HCT116 (cell line): Measurements from ENCODE around the gene NR2F2. TPM values are rescaled to one million over a fixed set of nuclear protein-coding genes. Genes with fewer than 3 reads are reported as not detected.

Source experiments
- ATAC-seq: fragments of 200-7000 bp; cut with Tn5 transposase; 2 replicates; pipeline ENCODE4 v1.9.1; 2020; ENCODE audit warnings: mild to moderate bottlenecking, moderate library complexity
- BruUV-seq: library from RNA; stranded (reverse); fragments of 400-500 nt; replicated peaks from 2 replicates; lab custom pipeline; 2021; lab: Mats Ljungman, UMichigan
- CTCF ChIA-PET: fragments of 300-600 bp; sonication (Branson Sonifier 250); formaldehyde crosslinking; loops from one replicate; lab custom pipeline; 2021; ENCODE audit warnings: antibody characterized with exemption; lab: Charles Lee
- POLR2A ChIA-PET: fragments of 300-600, 350-600 bp; sonication (Branson Sonifier 250); formaldehyde crosslinking; loops from one replicate; lab custom pipeline; 2021; ENCODE audit warnings: antibody characterized with exemption; lab: Charles Lee
- RAD21 ChIA-PET, 2 experiments: fragments of 300-600 bp; sonication (Branson Sonifier 250); formaldehyde crosslinking; loops; one replicate each; lab custom pipeline; 2023; ENCODE audit warnings: low total read pairs in 2 of 2; ENCODE audit not compliant: uncharacterized antibody in 2 of 2, unreplicated experiment in 2 of 2, low non-redundant PET in 1 of 2; lab: Charles Lee
- DNase-seq: peaks from one replicate; pipeline ENCODE4 v3.0.0-alpha.2; 2010; ENCODE audit warnings: low read depth, low spot score
- H2AFZ ChIP-seq: fragments of 200-600 bp; shearing (Covaris generic), sonication (generic); 2 replicates; pipeline ENCODE4 v1.6.1; 2017; ENCODE audit warnings: low read depth, mixed run types, mixed read lengths, antibody characterized with exemption, low read length; ENCODE audit not compliant: poor library complexity, severe bottlenecking
- H3K27ac ChIP-seq: 2 replicates; pipeline ENCODE4 v1.5.1; 2012; ENCODE audit warnings: low read depth, low read length
- H3K27me3 ChIP-seq: fragments of 200-600 bp; sonication (generic); 2 replicates; pipeline ENCODE4 v1.6.1; 2016; ENCODE audit warnings: mixed run types, low read length, mixed read lengths; ENCODE audit not compliant: insufficient read depth
- H3K36me3 ChIP-seq, 2 experiments: fragments of 200-500 bp in 1 of 2; fragments of 200-600 bp in 1 of 2; sonication (Bioruptor generic) in 1 of 2; sonication (generic) in 1 of 2; 2 replicates each; pipeline versions ENCODE4 v1.5.1 to v1.6.1; 2014 to 2016; ENCODE audit warnings: low read length in 2 of 2, inconsistent platforms in 1 of 2, mixed read lengths in 1 of 2, mixed run types in 1 of 2; ENCODE audit not compliant: insufficient read depth in 2 of 2, control insufficient read depth in 1 of 2
- H3K4me1 ChIP-seq, 2 experiments: fragments of 200-600 bp in 1 of 2; sonication (generic) in 1 of 2; 2 replicates each; pipeline versions ENCODE4 v1.5.1 to v1.6.1; 2012 to 2017; ENCODE audit warnings: low read length in 2 of 2, inconsistent platforms in 1 of 2, mild to moderate bottlenecking in 1 of 2, mixed read lengths in 1 of 2, mixed run types in 1 of 2, moderate library complexity in 1 of 2; ENCODE audit not compliant: insufficient read depth in 2 of 2, control insufficient read depth in 1 of 2
- H3K4me2 ChIP-seq: fragments of 200-600 bp; sonication (generic); 2 replicates; pipeline ENCODE4 v1.6.1; 2017; ENCODE audit warnings: mixed run types, low read length, mixed read lengths
- H3K4me3 ChIP-seq, 2 experiments: fragments of 200-600 bp in 1 of 2; sonication (generic) in 1 of 2; replicated peaks in 1 of 2; 2 replicates each; pipeline ENCODE4 v1.5.1; 2011 to 2016; ENCODE audit warnings: low read length in 2 of 2, control low read depth in 1 of 2, low read depth in 1 of 2, mild to moderate bottlenecking in 1 of 2, mixed read lengths in 1 of 2, mixed run types in 1 of 2
- H3K79me2 ChIP-seq: fragments of 200-600 bp; sonication (generic); 2 replicates; pipeline ENCODE4 v1.6.1; 2017; ENCODE audit warnings: mild to moderate bottlenecking, mixed run types, low read length, moderate library complexity, mixed read lengths; ENCODE audit not compliant: insufficient read depth
- H3K9ac ChIP-seq: fragments of 200-600 bp; sonication (generic); 2 replicates; pipeline ENCODE4 v1.6.1; 2016; ENCODE audit warnings: low read length, mixed read lengths
- H3K9me2 ChIP-seq: fragments of 200-600 bp; sonication (generic), shearing (Covaris generic); 2 replicates; pipeline ENCODE4 v1.6.1; 2017; ENCODE audit warnings: mixed run types, mild to moderate bottlenecking, moderate library complexity; ENCODE audit not compliant: insufficient read depth
- H3K9me3 ChIP-seq, 2 experiments: fragments of 200-500 bp in 1 of 2; fragments of 200-600 bp in 1 of 2; sonication (Bioruptor generic) in 1 of 2; sonication (generic) in 1 of 2; 2 replicates each; pipeline ENCODE4 v1.6.1; 2014 to 2017; ENCODE audit warnings: low read length in 2 of 2, mixed read lengths in 2 of 2, inconsistent platforms in 1 of 2, low read depth in 1 of 2, mild to moderate bottlenecking in 1 of 2, mixed run types in 1 of 2, moderate library complexity in 1 of 2; ENCODE audit not compliant: control insufficient read depth in 1 of 2, insufficient read depth in 1 of 2
- H4K20me1 ChIP-seq: fragments of 200-600 bp; sonication (generic), shearing (Covaris generic); 2 replicates; pipeline ENCODE4 v1.6.1; 2017; ENCODE audit warnings: mixed run types, mild to moderate bottlenecking, moderate library complexity; ENCODE audit not compliant: insufficient read depth
- CBX3 ChIP-seq: IDR thresholded peaks from 2 replicates; pipeline ENCODE4 v1.6.1; 2012; ENCODE audit warnings: low read depth
- CEBPB ChIP-seq: IDR thresholded peaks from 2 replicates; pipeline ENCODE4 v1.6.1; 2012; ENCODE audit warnings: low read depth
- CTCF ChIP-seq, 3 experiments: fragments of 200-600 bp in 1 of 3; sonication (generic) in 1 of 3; IDR thresholded peaks in 2 of 3; conservative IDR thresholded peaks in 1 of 3; 2 replicates each; pipeline ENCODE4 v1.5.1; 2012 to 2017; ENCODE audit warnings: low read depth in 2 of 3, low read length in 2 of 3, antibody characterized with exemption in 1 of 3, borderline replicate concordance in 1 of 3, control low read depth in 1 of 3, mild to moderate bottlenecking in 1 of 3, mixed read lengths in 1 of 3, mixed run types in 1 of 3, moderate library complexity in 1 of 3; ENCODE audit not compliant: insufficient read depth in 1 of 3
- ELF1 ChIP-seq: IDR thresholded peaks from 2 replicates; pipeline ENCODE4 v1.6.1; 2012; ENCODE audit warnings: low read depth, borderline replicate concordance
- EZH2phosphoT487 ChIP-seq: fragments of 200-600 bp; IDR thresholded peaks from 2 replicates; pipeline ENCODE4 v1.6.1; 2018; ENCODE audit warnings: antibody characterized with exemption, borderline replicate concordance
- JUND ChIP-seq: IDR thresholded peaks from 2 replicates; pipeline ENCODE4 v1.6.1; 2012
- RAD21 ChIP-seq: IDR thresholded peaks from 2 replicates; pipeline ENCODE4 v1.6.1; 2012; ENCODE audit warnings: low read depth, mild to moderate bottlenecking
- SIN3A ChIP-seq: IDR thresholded peaks from 2 replicates; pipeline ENCODE4 v1.6.1; 2012; ENCODE audit warnings: low read depth
- SP1 ChIP-seq: IDR thresholded peaks from 2 replicates; pipeline ENCODE4 v1.6.1; 2012; ENCODE audit warnings: low read depth
- TCF7L2 ChIP-seq: IDR thresholded peaks from 2 replicates; pipeline ENCODE4 v1.7.0; 2011; ENCODE audit warnings: borderline replicate concordance, inconsistent platforms; ENCODE audit not compliant: insufficient read depth, insufficient read length; ENCODE audit errors: extremely low read depth
- YY1 ChIP-seq: IDR thresholded peaks from 2 replicates; pipeline ENCODE4 v1.6.1; 2011; ENCODE audit warnings: low read length, low read depth, moderate library complexity, mild to moderate bottlenecking; ENCODE audit not compliant: insufficient replicate concordance; ENCODE audit errors: extremely low read depth
- ZFX ChIP-seq: fragments of 450-650 bp; IDR thresholded peaks from 2 replicates; pipeline ENCODE4 v1.6.1; 2017
- ZNF274 ChIP-seq: fragments of 200-500 bp; sonication (Bioruptor generic); IDR thresholded peaks from 2 replicates; pipeline ENCODE4 v1.6.1; 2014; ENCODE audit warnings: mild to moderate bottlenecking, low read depth, low read length, inconsistent platforms
- intact Hi-C: fragments of 100-400 bp; cut with micrococcal nuclease; formaldehyde crosslinking; loops from 2 replicates; pipeline ENCODE4 v1.10.0; 2022
- total RNA-seq: library from RNA; stranded (reverse); gene quantifications from one replicate; pipeline ENCODE4 v1.2.1, GENCODE V29; 2021; ENCODE audit not compliant: unreplicated experiment
- TF ChIP-seq, protein P1 (sequence below): IDR thresholded peaks from 2 replicates; pipeline ENCODE4 v1.6.1; 2012; ENCODE audit warnings: low read depth

NR2F2 gene
- total RNA-seq, 1 experiment from 2014 or later: 61.4 TPM

GRCh38 chr15:96350934-96351724 lies 20.6 kb downstream of the NR2F2 start:
- POLR2A ChIA-PET: no interaction called here

More at GRCh38 chr15:96350934-96351724, 20.6 kb downstream of the NR2F2 start:
- H3K36me3 ChIP-seq: peaks cover 0 to 12% of the 10 kb centered on the region in 2 experiments; a peak in 1 of 4 replicates
- no peaks in the 10 kb centered on the region for H3K27me3 ChIP-seq
- H3K4me1 ChIP-seq: peaks cover under 1 to 2% of the 10 kb centered on the region in 2 experiments; a peak in 2 of 4 replicates
- peaks cover 12% of the 10 kb centered on the region; the same call in 1 of the 2 replicates for H4K20me1 ChIP-seq
- H3K27ac ChIP-seq: no peak overlapping the region
- no peak for DNase-seq
- no peaks in the 10 kb centered on the region for H3K9me2 ChIP-seq
- ATAC-seq: no peak
- no peak overlapping the region for H3K4me3 ChIP-seq
- no TSS peak for BruUV-seq
- no peaks in the 10 kb centered on the region for H3K9me3 ChIP-seq
- H3K79me2 ChIP-seq: peaks cover 53% of the 10 kb centered on the region
- no peak overlapping the region for H3K4me2 ChIP-seq
- H2AFZ ChIP-seq: no peak overlapping the region
- ChIA-PET CTCF (no interaction called here), RAD21 (no interaction called here)
- H3K9ac ChIP-seq: no peak overlapping the region
- intact Hi-C loops: no loop called here
- TF ChIP-seq SIN3A (no peak), CTCF (IDR thresholded peaks at IDR 0.05 in 2 of 3, conservative IDR thresholded peaks at IDR 0.05 in 1 of 3; ENCODE audit: borderline replicate concordance in 1 of 3, insufficient read depth in 1 of 3, low read depth in 2 of 3, low read length in 2 of 3) (no peak), EZH2phosphoT487 (no peak), ELF1 (no peak), ZFX (no peak), YY1 (no peak), CEBPB (no peak), ZNF274 (no peak), JUND (no peak), SP1 (no peak), TCF7L2 (no peak), CBX3 (no peak), RAD21 (no peak)
- TF ChIP-seq, protein P1, sequence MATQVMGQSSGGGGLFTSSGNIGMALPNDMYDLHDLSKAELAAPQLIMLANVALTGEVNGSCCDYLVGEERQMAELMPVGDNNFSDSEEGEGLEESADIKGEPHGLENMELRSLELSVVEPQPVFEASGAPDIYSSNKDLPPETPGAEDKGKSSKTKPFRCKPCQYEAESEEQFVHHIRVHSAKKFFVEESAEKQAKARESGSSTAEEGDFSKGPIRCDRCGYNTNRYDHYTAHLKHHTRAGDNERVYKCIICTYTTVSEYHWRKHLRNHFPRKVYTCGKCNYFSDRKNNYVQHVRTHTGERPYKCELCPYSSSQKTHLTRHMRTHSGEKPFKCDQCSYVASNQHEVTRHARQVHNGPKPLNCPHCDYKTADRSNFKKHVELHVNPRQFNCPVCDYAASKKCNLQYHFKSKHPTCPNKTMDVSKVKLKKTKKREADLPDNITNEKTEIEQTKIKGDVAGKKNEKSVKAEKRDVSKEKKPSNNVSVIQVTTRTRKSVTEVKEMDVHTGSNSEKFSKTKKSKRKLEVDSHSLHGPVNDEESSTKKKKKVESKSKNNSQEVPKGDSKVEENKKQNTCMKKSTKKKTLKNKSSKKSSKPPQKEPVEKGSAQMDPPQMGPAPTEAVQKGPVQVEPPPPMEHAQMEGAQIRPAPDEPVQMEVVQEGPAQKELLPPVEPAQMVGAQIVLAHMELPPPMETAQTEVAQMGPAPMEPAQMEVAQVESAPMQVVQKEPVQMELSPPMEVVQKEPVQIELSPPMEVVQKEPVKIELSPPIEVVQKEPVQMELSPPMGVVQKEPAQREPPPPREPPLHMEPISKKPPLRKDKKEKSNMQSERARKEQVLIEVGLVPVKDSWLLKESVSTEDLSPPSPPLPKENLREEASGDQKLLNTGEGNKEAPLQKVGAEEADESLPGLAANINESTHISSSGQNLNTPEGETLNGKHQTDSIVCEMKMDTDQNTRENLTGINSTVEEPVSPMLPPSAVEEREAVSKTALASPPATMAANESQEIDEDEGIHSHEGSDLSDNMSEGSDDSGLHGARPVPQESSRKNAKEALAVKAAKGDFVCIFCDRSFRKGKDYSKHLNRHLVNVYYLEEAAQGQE: no peak
